Activated B cell treated with CpG ODN at 0.5 μM for 24 hours (primary cell): ENCODE measurements around the gene USPL1. TPM values are rescaled to one million over a fixed set of nuclear protein-coding genes. Genes with fewer than 3 reads are reported as not detected.

ENCODE experiments used
- ATAC-seq: fragments of 200-7000 bp; cut with Tn5 transposase; one replicate; pipeline ENCODE4 v1.10.0; 2021; ENCODE audit warnings: low read depth, mild to moderate bottlenecking, moderate library complexity
- CTCF ChIA-PET: fragments of 350-600 bp; sonication (Branson Sonifier 250); formaldehyde crosslinking; loops from one replicate; lab custom pipeline; 2021; ENCODE audit warnings: antibody characterized with exemption; lab: Charles Lee
- POLR2A ChIA-PET: fragments of 350-600 bp; sonication (Branson Sonifier 250); formaldehyde crosslinking; loops from one replicate; lab custom pipeline; 2021; ENCODE audit warnings: antibody characterized with exemption; lab: Charles Lee
- DNase-seq: peaks from one replicate; pipeline ENCODE4 v3.0.0; 2022
- H3K27ac Mint-ChIP-seq: one replicate; pipeline ENCODE4 v1.8.0; 2020; ENCODE audit warnings: mixed read lengths
- H3K27me3 Mint-ChIP-seq: one replicate; pipeline ENCODE4 v1.8.0; 2021; ENCODE audit warnings: mixed read lengths
- H3K36me3 Mint-ChIP-seq: one replicate; pipeline ENCODE4 v1.8.0; 2021; ENCODE audit warnings: low read depth, mixed read lengths
- H3K4me1 Mint-ChIP-seq: one replicate; pipeline ENCODE4 v1.8.0; 2021; ENCODE audit warnings: mixed read lengths
- H3K4me3 Mint-ChIP-seq: one replicate; pipeline ENCODE4 v1.8.0; 2020; ENCODE audit warnings: mild to moderate bottlenecking, mixed read lengths
- H3K9me3 Mint-ChIP-seq: one replicate; pipeline ENCODE4 v1.8.0; 2020; ENCODE audit warnings: mixed read lengths
- CTCF ChIP-seq: fragments of 200-600 bp; IDR thresholded peaks from one replicate; pipeline ENCODE4 v1.8.0; 2022; ENCODE audit warnings: antibody characterized with exemption, mild to moderate bottlenecking
- intact Hi-C: fragments of 100-400 bp; cut with micrococcal nuclease; formaldehyde crosslinking; loops from one replicate; pipeline ENCODE4 v1.15.1; 2024
- total RNA-seq: library from RNA; stranded (reverse); gene quantifications from 2 replicates; pipeline ENCODE4 v1.2.3, GENCODE V29; 2022

USPL1 gene
- total RNA-seq, result 29.1 and 33.6 TPM in 2 replicates

GRCh38 chr13:30617315-30618185 is at the start of gene USPL1:
USPL1 (plus strand) TSS chr13:30617920; CDS start chr13:30621141, 3,221 bp downstream.
- no peak within 1 kb of the TSS for H3K27ac Mint-ChIP-seq
- ChIA-PET POLR2A (interaction anchor here (0.6 to 4.3 kb wide), 57 partner anchors 10 to 1022 kb away, joined by 3 to 95 read pairs (median 6); partner anchors contain the start of genes ALOX5AP, HMGB1, KATNAL1 and SLC7A1), CTCF (interaction anchor here (0.7 to 1.0 kb wide), 2 partner anchors 122 to 485 kb away, joined by 3 read pairs; no protein-coding TSS in a partner anchor)
- no peak within 1 kb of the TSS for H3K4me3 Mint-ChIP-seq
- H3K36me3 Mint-ChIP-seq, result peaks cover 21% of the 10 kb centered on the region
- ATAC-seq (peak; percentile 84), DNase-seq (peak; percentile 98)
- intact Hi-C loops, result loop anchor here (1.0 to 5.0 kb wide), 21 partner anchors 9 to 1023 kb away; partner anchors contain the start of genes ALOX5AP, KATNAL1, SLC7A1 and UBE2L5
- no peaks in the 10 kb centered on the region for H3K9me3 Mint-ChIP-seq
- H3K4me1 Mint-ChIP-seq, result peaks cover 37% of the 10 kb centered on the region
- H3K27me3 Mint-ChIP-seq, result no peaks in the 10 kb centered on the region
- no peak for TF ChIP-seq CTCF

- Mint-ChIP-seq H3K4me1 (peaks cover 25% of the 10 kb centered on the region), H3K4me3 (no peak overlapping the region), H3K27me3 (no peaks in the 10 kb centered on the region), H3K27ac (no peak overlapping the region), H3K9me3 (no peaks in the 10 kb centered on the region), H3K36me3 (no peaks in the 10 kb centered on the region)
- ChIA-PET CTCF (interaction anchor here (0.7 kb wide), 1 partner anchor 11 kb away, joined by 3 read pairs; no protein-coding TSS in a partner anchor), POLR2A (interaction anchor here (1.0 kb wide), 1 partner anchor 47 kb away, joined by 3 read pairs; no protein-coding TSS in a partner anchor)
- DNase-seq (no peak), ATAC-seq (no peak)
- no peak for TF ChIP-seq CTCF
- intact Hi-C loops, result loop anchor here (5.0 kb wide), 1 partner anchor 423 kb away; no protein-coding TSS in a partner anchor
These were observed 47.7 kb upstream of the USPL1 start for GRCh38 chr13:30569901-30570576.

GRCh38 chr13:30570691-30571090 is 47.0 kb upstream of the USPL1 start:
- Mint-ChIP-seq H3K27ac (no peak overlapping the region), H3K4me3 (no peak overlapping the region)

GRCh38 chr13:30572859-30573275 is 44.9 kb upstream of the USPL1 start:
- CTCF ChIA-PET, result interaction anchor here (0.6 to 1.4 kb wide), 4 partner anchors 111 to 453 kb away, joined by 3 to 4 read pairs (median 3); no protein-coding TSS in a partner anchor
- DNase-seq, result no peak

More at GRCh38 chr13:30570691-30571090, 47.0 kb upstream of the USPL1 start:
- peaks cover 19% of the 10 kb centered on the region for H3K4me1 Mint-ChIP-seq
- POLR2A ChIA-PET, result interaction anchor here (1.0 kb wide), 1 partner anchor 46 kb away, joined by 3 read pairs; no protein-coding TSS in a partner anchor
- no peaks in the 10 kb centered on the region for H3K9me3 Mint-ChIP-seq
- CTCF ChIA-PET, result interaction anchor here (0.7 to 2.0 kb wide), 2 partner anchors 11 to 438 kb away, joined by 3 to 7 read pairs; no protein-coding TSS in a partner anchor
- TF ChIP-seq CTCF, result no peak
- ATAC-seq, result no peak
- no peaks in the 10 kb centered on the region for H3K36me3 Mint-ChIP-seq
- no peaks in the 10 kb centered on the region for H3K27me3 Mint-ChIP-seq
- DNase-seq, result no peak
- intact Hi-C loops, result loop anchor here (5.0 kb wide), 1 partner anchor 423 kb away; no protein-coding TSS in a partner anchor

More at GRCh38 chr13:30572859-30573275, 44.9 kb upstream of the USPL1 start:
- Mint-ChIP-seq H3K27me3 (no peaks in the 10 kb centered on the region), H3K4me3 (peak overlapping the region; percentile 64), H3K9me3 (no peaks in the 10 kb centered on the region), H3K27ac (peak overlapping the region; percentile 71), H3K36me3 (no peaks in the 10 kb centered on the region), H3K4me1 (peaks cover 23% of the 10 kb centered on the region)
- POLR2A ChIA-PET, result interaction anchor here (0.7 to 2.1 kb wide), 3 partner anchors 44 to 131 kb away, joined by 5 to 13 read pairs (median 5); partner anchors contain the start of gene USPL1
- peak; percentile 83 for ATAC-seq
- no peak for TF ChIP-seq CTCF
- intact Hi-C loops, result loop anchor here (1.0 to 5.0 kb wide), 9 partner anchors 22 to 440 kb away; partner anchors contain the start of genes HMGB1 and USPL1
